ENCODE measurements around the gene TMEM204.

- TF ChIP-seq CTCF (IDR thresholded peaks at IDR 0.05): no peak
- peak; percentile 76 to 80 (median 79) for TF ChIP-seq POLR2AphosphoS5 (IDR thresholded peaks at IDR 0.05)
- TF ChIP-seq EP300 (IDR thresholded peaks at IDR 0.05; ENCODE audit: low read depth): no peak
Measured at GRCh38 chr16:1533443-1533951, at the start of gene TMEM204.

Measured in transverse colon (tissue), 4 donors.